ENCODE measurements around the gene INPP4B. TPM values are rescaled to one million over a fixed set of nuclear protein-coding genes. Genes with fewer than 3 reads are reported as not detected.

INPP4B gene
- polyA plus RNA-seq, 1 experiment: 5.1 TPM

GRCh38 chr4:142164767-142165500 lies 681.2 kb downstream of the INPP4B start:
- ChIA-PET POLR2A (no interaction called here), CTCF (no interaction called here)

GRCh38 chr4:142161086-142161485 lies 685.0 kb downstream of the INPP4B start:
- ChIA-PET CTCF (no interaction called here), POLR2A (no interaction called here)
- no peak for DNase-seq (ENCODE audit: low read depth, low spot score)
- Histone ChIP-seq H3K27me3 (ENCODE audit: control insufficient read depth, insufficient read depth, low read length) (no peaks in the 10 kb centered on the region), H3K9me3 (ENCODE audit: control insufficient read depth, insufficient read depth, low read length) (no peaks in the 10 kb centered on the region), H3K27ac (ENCODE audit: low read depth, low read length) (no peak overlapping the region), H3K4me3 (ENCODE audit: low read depth, low read length) (no peak overlapping the region)
- no peak for TF ChIP-seq CTCF (IDR thresholded peaks at IDR 0.05; ENCODE audit: low read depth, low read length)

More at GRCh38 chr4:142164767-142165500, 681.2 kb downstream of the INPP4B start:
- Histone ChIP-seq H3K4me3 (ENCODE audit: low read depth, low read length) (no peak overlapping the region), H3K9me3 (ENCODE audit: control insufficient read depth, insufficient read depth, low read length) (no peaks in the 10 kb centered on the region), H3K27me3 (ENCODE audit: control insufficient read depth, insufficient read depth, low read length) (no peaks in the 10 kb centered on the region), H3K27ac (ENCODE audit: low read depth, low read length) (no peak overlapping the region)
- no peak for TF ChIP-seq CTCF (IDR thresholded peaks at IDR 0.05; ENCODE audit: low read depth, low read length)
- DNase-seq (ENCODE audit: low read depth, low spot score): no peak

GRCh38 chr4:142160509-142160908 lies 685.6 kb downstream of the INPP4B start:
- no peak for DNase-seq (ENCODE audit: low read depth, low spot score)
- H3K9me3 ChIP-seq (ENCODE audit: control insufficient read depth, insufficient read depth, low read length): no peaks in the 10 kb centered on the region
- TF ChIP-seq CTCF (IDR thresholded peaks at IDR 0.05; ENCODE audit: low read depth, low read length): no peak
- no peaks in the 10 kb centered on the region for H3K27me3 ChIP-seq (ENCODE audit: control insufficient read depth, insufficient read depth, low read length)
- ChIA-PET CTCF (no interaction called here), POLR2A (no interaction called here)
- no peak overlapping the region for H3K27ac ChIP-seq (ENCODE audit: low read depth, low read length)
- H3K4me3 ChIP-seq (ENCODE audit: low read depth, low read length): no peak overlapping the region

GRCh38 chr4:142158980-142159379 lies 687.1 kb downstream of the INPP4B start:
- no peaks in the 10 kb centered on the region for H3K9me3 ChIP-seq (ENCODE audit: control insufficient read depth, insufficient read depth, low read length)
- H3K27ac ChIP-seq (ENCODE audit: low read depth, low read length): no peak overlapping the region
- ChIA-PET CTCF (no interaction called here), POLR2A (no interaction called here)
- no peak for TF ChIP-seq CTCF (IDR thresholded peaks at IDR 0.05; ENCODE audit: low read depth, low read length)
- no peaks in the 10 kb centered on the region for H3K27me3 ChIP-seq (ENCODE audit: control insufficient read depth, insufficient read depth, low read length)
- DNase-seq (ENCODE audit: low read depth, low spot score): no peak
- no peak overlapping the region for H3K4me3 ChIP-seq (ENCODE audit: low read depth, low read length)

GRCh38 chr4:142156256-142156655 lies 689.8 kb downstream of the INPP4B start:
- no peak for TF ChIP-seq CTCF (IDR thresholded peaks at IDR 0.05; ENCODE audit: low read depth, low read length)
- CTCF ChIA-PET: no interaction called here
- H3K27ac ChIP-seq (ENCODE audit: low read depth, low read length): no peak overlapping the region
- POLR2A ChIA-PET: no interaction called here
- no peaks in the 10 kb centered on the region for H3K27me3 ChIP-seq (ENCODE audit: control insufficient read depth, insufficient read depth, low read length)
- no peak overlapping the region for H3K4me3 ChIP-seq (ENCODE audit: low read depth, low read length)
- no peaks in the 10 kb centered on the region for H3K9me3 ChIP-seq (ENCODE audit: control insufficient read depth, insufficient read depth, low read length)
- no peak for DNase-seq (ENCODE audit: low read depth, low spot score)

Measured in AG04450 (cell line).